H9 (cell line): ENCODE measurements around the gene NCOR2. TPM values are rescaled to one million over a fixed set of nuclear protein-coding genes. Genes with fewer than 3 reads are reported as not detected.

ENCODE experiments used
- DNase-seq: peaks from one replicate; pipeline ENCODE4 v3.0.0-alpha.2; 2017
- H2AFZ ChIP-seq: one replicate; pipeline ENCODE4 v1.6.1; 2013; ENCODE audit warnings: mild to moderate bottlenecking, low read length, control low read depth, moderate library complexity
- H2AK5ac ChIP-seq: 2 replicates; pipeline ENCODE4 v1.6.1; 2013; ENCODE audit warnings: low read length, control low read depth, mixed read lengths; ENCODE audit not compliant: insufficient read length
- H2BK120ac ChIP-seq: one replicate; pipeline ENCODE4 v1.6.1; 2013; ENCODE audit warnings: low read depth, mild to moderate bottlenecking, low read length, control low read depth, inconsistent platforms; ENCODE audit not compliant: poor library complexity, severe bottlenecking
- H2BK12ac ChIP-seq: 2 replicates; pipeline ENCODE4 v1.6.1; 2013; ENCODE audit warnings: low read length, control low read depth, mixed read lengths, low read depth; ENCODE audit not compliant: insufficient read length
- H2BK15ac ChIP-seq: 2 replicates; pipeline ENCODE4 v1.6.1; 2013; ENCODE audit warnings: low read depth, low read length, control low read depth
- H2BK20ac ChIP-seq: one replicate; pipeline ENCODE4 v1.6.1; 2013; ENCODE audit warnings: low read depth, mild to moderate bottlenecking, low read length, control low read depth, inconsistent platforms; ENCODE audit not compliant: poor library complexity, severe bottlenecking
- H2BK5ac ChIP-seq: 2 replicates; pipeline ENCODE4 v1.6.1; 2013; ENCODE audit warnings: low read length, control low read depth, mixed read lengths; ENCODE audit not compliant: insufficient read length
- H3K14ac ChIP-seq: 2 replicates; pipeline ENCODE4 v1.6.1; 2013; ENCODE audit warnings: low read length, control low read depth; ENCODE audit not compliant: insufficient read depth
- H3K18ac ChIP-seq: 2 replicates; pipeline ENCODE4 v1.6.1; 2013; ENCODE audit warnings: low read depth, mild to moderate bottlenecking, mixed read lengths, low read length, control low read depth; ENCODE audit not compliant: insufficient read length
- H3K23ac ChIP-seq: 2 replicates; pipeline ENCODE4 v1.6.1; 2013; ENCODE audit warnings: low read length, control low read depth, mixed read lengths, low read depth; ENCODE audit not compliant: insufficient read length
- H3K23me2 ChIP-seq: 2 replicates; pipeline ENCODE4 v1.6.1; 2013; ENCODE audit warnings: low read depth, mild to moderate bottlenecking, mixed read lengths, low read length, control low read depth; ENCODE audit not compliant: insufficient read length, poor library complexity, severe bottlenecking
- H3K27ac ChIP-seq: 2 replicates; pipeline ENCODE4 v1.5.1; 2013; ENCODE audit warnings: low read length, control low read depth, mixed read lengths, low read depth; ENCODE audit not compliant: insufficient read length
- H3K27me3 ChIP-seq: 2 replicates; pipeline ENCODE4 v1.6.1; 2013; ENCODE audit warnings: low read length, control low read depth, inconsistent platforms; ENCODE audit not compliant: insufficient read depth
- H3K4ac ChIP-seq: 2 replicates; pipeline ENCODE4 v1.6.1; 2013; ENCODE audit warnings: low read depth, mild to moderate bottlenecking, control low read depth, inconsistent platforms, low read length, moderate library complexity
- H3K4me1 ChIP-seq: 2 replicates; pipeline ENCODE4 v1.6.1; 2013; ENCODE audit warnings: low read length, control low read depth, inconsistent platforms; ENCODE audit not compliant: insufficient read depth
- H3K4me2 ChIP-seq: 2 replicates; pipeline ENCODE4 v1.6.1; 2013; ENCODE audit warnings: low read length, control low read depth, mixed read lengths; ENCODE audit not compliant: insufficient read length, insufficient read depth
- H3K56ac ChIP-seq: 2 replicates; pipeline ENCODE4 v1.6.1; 2013; ENCODE audit warnings: low read depth, mild to moderate bottlenecking, mixed read lengths, low read length, control low read depth; ENCODE audit not compliant: insufficient read length
- H3K79me1 ChIP-seq: 2 replicates; pipeline ENCODE4 v1.6.1; 2013; ENCODE audit warnings: low read depth, mild to moderate bottlenecking, moderate library complexity, low read length, control low read depth, inconsistent platforms; ENCODE audit not compliant: insufficient read depth, poor library complexity, severe bottlenecking
- H3K79me2 ChIP-seq: 2 replicates; pipeline ENCODE4 v1.6.1; 2013; ENCODE audit warnings: low read length, control low read depth, inconsistent platforms; ENCODE audit not compliant: insufficient read depth
- H3K9ac ChIP-seq: 2 replicates; pipeline ENCODE4 v1.6.1; 2013; ENCODE audit warnings: low read length, control low read depth, mixed read lengths; ENCODE audit not compliant: insufficient read length; ENCODE audit errors: extremely low read depth
- H3K9me3 ChIP-seq: one replicate; pipeline ENCODE4 v1.6.1; 2013; ENCODE audit warnings: low read depth, low read length, inconsistent platforms; ENCODE audit not compliant: control insufficient read depth
- H3T11ph ChIP-seq: one replicate; pipeline ENCODE4 v1.6.1; 2013; ENCODE audit warnings: mild to moderate bottlenecking, low read length, control low read depth, inconsistent platforms
- H4K20me1 ChIP-seq: one replicate; pipeline ENCODE4 v1.6.1; 2013; ENCODE audit not compliant: control insufficient read depth, insufficient read length, insufficient read depth
- H4K5ac ChIP-seq: 2 replicates; pipeline ENCODE4 v1.6.1; 2013; ENCODE audit warnings: low read depth, mild to moderate bottlenecking, mixed read lengths, low read length, control low read depth; ENCODE audit not compliant: insufficient read length
- H4K8ac ChIP-seq: replicated peaks from 2 replicates; pipeline ENCODE4 v1.6.1; 2013; ENCODE audit warnings: low read length, control low read depth, mixed read lengths, low read depth; ENCODE audit not compliant: insufficient read length
- H4K91ac ChIP-seq: 2 replicates; pipeline ENCODE4 v1.6.1; 2013; ENCODE audit warnings: low read depth, mild to moderate bottlenecking, moderate library complexity, mixed read lengths, low read length, control low read depth; ENCODE audit not compliant: insufficient read length
- H3K27ac Mint-ChIP-seq, 3 experiments: 2 replicates in 2 of 3; 3 replicates in 1 of 3; pipeline ENCODE4 v1.8.0; 2020 to 2021; ENCODE audit warnings: mixed read lengths in 3 of 3, mild to moderate bottlenecking in 1 of 3, moderate library complexity in 1 of 3
- H3K27me3 Mint-ChIP-seq: 2 replicates; pipeline ENCODE4 v1.8.0; 2021; ENCODE audit warnings: low read depth, mild to moderate bottlenecking, moderate library complexity, mixed read lengths
- H3K36me3 Mint-ChIP-seq, 3 experiments: 2 replicates in 2 of 3; 3 replicates in 1 of 3; pipeline ENCODE4 v1.8.0; 2020 to 2021; ENCODE audit warnings: low read depth in 3 of 3, mixed read lengths in 3 of 3; ENCODE audit not compliant: insufficient read depth in 1 of 3
- H3K4me1 Mint-ChIP-seq, 2 experiments: 2 replicates each; pipeline ENCODE4 v1.8.0; 2020; ENCODE audit warnings: mixed read lengths in 2 of 2
- H3K4me3 Mint-ChIP-seq, 2 experiments: 2 replicates in 1 of 2; 3 replicates in 1 of 2; pipeline ENCODE4 v1.8.0; 2020 to 2021; ENCODE audit warnings: mild to moderate bottlenecking in 2 of 2, mixed read lengths in 2 of 2, moderate library complexity in 1 of 2
- H3K9me3 Mint-ChIP-seq, 2 experiments: 2 replicates in 1 of 2; 3 replicates in 1 of 2; pipeline ENCODE4 v1.8.0; 2020; ENCODE audit warnings: mild to moderate bottlenecking in 2 of 2, mixed read lengths in 2 of 2, moderate library complexity in 1 of 2
- WGBS: extraction: QIAGEN DNeasy Blood & Tissue Kit; methylation state at CpG from one replicate; pipeline ENCODE4 v1.1.7; 2013; ENCODE audit warnings: missing lambda C conversion rate, low lambda C conversion rate, mixed read lengths; ENCODE audit not compliant: insufficient read length; ENCODE audit errors: extremely low coverage; 5-methylcytosine and 5-hydroxymethylcytosine counted together
- total RNA-seq: library from RNA; stranded (reverse); gene quantifications from 2 replicates; pipeline ENCODE4 v1.2.1, GENCODE V29; 2021
- TF ChIP-seq, protein P1 (sequence below): fragments of 200-600 bp; sonication (generic); conservative IDR thresholded peaks from 3 replicates; pipeline ENCODE4 v1.8.0; 2021; ENCODE audit warnings: antibody characterized with exemption, mild to moderate bottlenecking

Gene NCOR2
- total RNA-seq, 1 experiment from 2014 or later, result 226 TPM

DNA sequence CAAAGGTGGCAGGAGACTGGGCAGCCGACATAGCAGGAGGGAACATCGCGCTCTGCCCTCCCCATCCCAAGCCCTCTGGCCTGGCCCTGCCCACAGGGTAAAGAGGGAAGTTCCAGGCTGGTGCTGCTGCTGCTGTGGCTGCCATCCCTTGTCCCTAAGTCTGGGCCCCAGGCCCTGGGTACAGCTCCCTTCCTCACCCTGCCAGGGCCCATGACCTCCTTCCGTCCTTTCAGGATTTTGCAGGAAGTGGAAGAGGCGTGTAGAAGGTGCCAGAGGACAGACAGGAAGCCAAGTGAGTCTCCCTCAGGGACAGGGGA lies 14.7 kb upstream of the NCOR2 start:
- Mint-ChIP-seq H3K27ac (no peak overlapping the region; a peak in 1 of 7 replicates), H3K36me3 (peaks cover 0 to 7% (median 5%) of the 10 kb centered on the region in 3 experiments; a peak in 4 of 7 replicates), H3K4me3 (no peak overlapping the region), H3K4me1 (peaks cover 3 to 10% of the 10 kb centered on the region in 2 experiments; a peak in 3 of 4 replicates), H3K27me3 (peaks cover 15% of the 10 kb centered on the region), H3K9me3 (peaks cover 0 to 2% of the 10 kb centered on the region in 2 experiments; a peak in 3 of 5 replicates)
- Histone ChIP-seq H2BK20ac (no peak overlapping the region), H3K9me3 (no peaks in the 10 kb centered on the region), H3K23me2 (no peaks in the 10 kb centered on the region), H2AK5ac (no peak overlapping the region), H3K18ac (no peak overlapping the region), H3K56ac (no peak overlapping the region), H3K79me2 (no peaks in the 10 kb centered on the region), H3K4me1 (no peaks in the 10 kb centered on the region), H3K23ac (no peak overlapping the region), H3K14ac (no peak overlapping the region), H3K9ac (no peak overlapping the region), H3K4ac (no peak overlapping the region), H4K91ac (no peak overlapping the region), H3K79me1 (no peaks in the 10 kb centered on the region), H2BK15ac (no peak overlapping the region), H3K27ac (no peak overlapping the region), H2BK120ac (no peak overlapping the region), H2BK5ac (no peak overlapping the region), H3T11ph (no peak overlapping the region), H3K4me2 (no peak overlapping the region), H2BK12ac (no peak overlapping the region), H4K8ac (no peak overlapping the region), H2AFZ (no peak overlapping the region), H4K5ac (no peak overlapping the region), H4K20me1 (no peaks in the 10 kb centered on the region), H3K27me3 (no peaks in the 10 kb centered on the region)
- WGBS, result no CpG with 5 or more reads among the region's 5 CpGs
- DNase-seq, result no peak
- TF ChIP-seq, protein P1, sequence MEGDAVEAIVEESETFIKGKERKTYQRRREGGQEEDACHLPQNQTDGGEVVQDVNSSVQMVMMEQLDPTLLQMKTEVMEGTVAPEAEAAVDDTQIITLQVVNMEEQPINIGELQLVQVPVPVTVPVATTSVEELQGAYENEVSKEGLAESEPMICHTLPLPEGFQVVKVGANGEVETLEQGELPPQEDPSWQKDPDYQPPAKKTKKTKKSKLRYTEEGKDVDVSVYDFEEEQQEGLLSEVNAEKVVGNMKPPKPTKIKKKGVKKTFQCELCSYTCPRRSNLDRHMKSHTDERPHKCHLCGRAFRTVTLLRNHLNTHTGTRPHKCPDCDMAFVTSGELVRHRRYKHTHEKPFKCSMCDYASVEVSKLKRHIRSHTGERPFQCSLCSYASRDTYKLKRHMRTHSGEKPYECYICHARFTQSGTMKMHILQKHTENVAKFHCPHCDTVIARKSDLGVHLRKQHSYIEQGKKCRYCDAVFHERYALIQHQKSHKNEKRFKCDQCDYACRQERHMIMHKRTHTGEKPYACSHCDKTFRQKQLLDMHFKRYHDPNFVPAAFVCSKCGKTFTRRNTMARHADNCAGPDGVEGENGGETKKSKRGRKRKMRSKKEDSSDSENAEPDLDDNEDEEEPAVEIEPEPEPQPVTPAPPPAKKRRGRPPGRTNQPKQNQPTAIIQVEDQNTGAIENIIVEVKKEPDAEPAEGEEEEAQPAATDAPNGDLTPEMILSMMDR, result no peak
